OCI-LY1 (cell line): Measurements from ENCODE around the gene PDE1C.

ENCODE experiments used
- CTCF ChIP-seq: fragments of 200-600 bp; sonication (generic), shearing (Covaris generic); IDR thresholded peaks from 2 replicates; pipeline ENCODE4 v1.5.1; 2017; ENCODE audit warnings: mild to moderate bottlenecking, antibody characterized with exemption, low read length, moderate library complexity, mixed read lengths
- EZH2 ChIP-seq: fragments of 200-600 bp; sonication (generic), shearing (Covaris generic); IDR thresholded peaks from 2 replicates; pipeline ENCODE4 v1.8.0; 2017; ENCODE audit warnings: borderline replicate concordance, mixed run types, mild to moderate bottlenecking, antibody characterized with exemption, low read length, moderate library complexity, mixed read lengths

- TF ChIP-seq CTCF: no peak
- no peak for TF ChIP-seq EZH2
Observed at GRCh38 chr7:32116436-32116835, 46.2 kb upstream of the PDE1C start.
